Neuronal stem cell (in vitro differentiated cells): ENCODE measurements around the gene RHOF.

Experiments used
- DNase-seq: peaks from one replicate; pipeline ENCODE4 v3.0.0-alpha.2; 2013; ENCODE audit warnings: low spot score
- H2AFZ ChIP-seq: one replicate; pipeline ENCODE4 v1.6.1; 2013; ENCODE audit warnings: mild to moderate bottlenecking, low read length, inconsistent platforms
- H2AK5ac ChIP-seq: 2 replicates; pipeline ENCODE4 v1.6.1; 2013; ENCODE audit warnings: low read depth, mild to moderate bottlenecking, inconsistent platforms, low read length, moderate library complexity, mixed read lengths
- H2BK120ac ChIP-seq: 2 replicates; pipeline ENCODE4 v1.6.1; 2013; ENCODE audit warnings: low read depth, mild to moderate bottlenecking, inconsistent platforms, low read length, moderate library complexity, mixed read lengths
- H2BK12ac ChIP-seq: one replicate; pipeline ENCODE4 v1.6.1; 2013; ENCODE audit warnings: low read length, inconsistent platforms
- H2BK15ac ChIP-seq: 2 replicates; pipeline ENCODE4 v1.6.1; 2013; ENCODE audit warnings: mild to moderate bottlenecking, low read length, inconsistent platforms, mixed read lengths
- H2BK5ac ChIP-seq: one replicate; pipeline ENCODE4 v1.6.1; 2013; ENCODE audit warnings: inconsistent platforms, mild to moderate bottlenecking, low read length, moderate library complexity
- H3K14ac ChIP-seq: one replicate; pipeline ENCODE4 v1.6.1; 2013; ENCODE audit warnings: low read length, inconsistent platforms
- H3K18ac ChIP-seq: 2 replicates; pipeline ENCODE4 v1.6.1; 2013; ENCODE audit warnings: low read length, inconsistent platforms
- H3K23ac ChIP-seq: 2 replicates; pipeline ENCODE4 v1.6.1; 2013; ENCODE audit warnings: low read depth, mild to moderate bottlenecking, mixed read lengths, low read length, inconsistent platforms; ENCODE audit not compliant: poor library complexity
- H3K27ac ChIP-seq: replicated peaks from 3 replicates; pipeline ENCODE4 v1.5.1; 2013; ENCODE audit warnings: low read length, inconsistent platforms
- H3K27me3 ChIP-seq, 3 experiments: 2 replicates each; pipeline ENCODE4 v1.6.1; 2013; ENCODE audit warnings: low read length in 3 of 3, mild to moderate bottlenecking in 2 of 3, inconsistent platforms in 1 of 3, low read depth in 1 of 3, mixed read lengths in 1 of 3, moderate library complexity in 1 of 3; ENCODE audit not compliant: control insufficient read depth in 3 of 3, insufficient read depth in 3 of 3
- H3K36me3 ChIP-seq, 2 donors: replicated peaks in 1 of 2; 2 replicates each; pipeline ENCODE4 v1.6.1; 2013; ENCODE audit warnings: low read length in 2 of 2; ENCODE audit not compliant: control insufficient read depth in 2 of 2, insufficient read depth in 2 of 2
- H3K4ac ChIP-seq: 2 replicates; pipeline ENCODE4 v1.6.1; 2013; ENCODE audit warnings: inconsistent platforms, mild to moderate bottlenecking, low read length, moderate library complexity
- H3K4me1 ChIP-seq, 2 donors: 1 replicate in 1 of 2; 2 replicates in 1 of 2; pipeline ENCODE4 v1.6.1; 2013; ENCODE audit warnings: low read length in 2 of 2, low read depth in 1 of 2; ENCODE audit not compliant: control insufficient read depth in 2 of 2, insufficient read depth in 1 of 2
- H3K4me2 ChIP-seq: one replicate; pipeline ENCODE4 v1.6.1; 2013; ENCODE audit warnings: mild to moderate bottlenecking, low read length, inconsistent platforms; ENCODE audit not compliant: insufficient read depth, poor library complexity, severe bottlenecking
- H3K4me3 ChIP-seq, 2 donors: 2 replicates each; pipeline ENCODE4 v1.5.1; 2013; ENCODE audit warnings: low read length in 2 of 2, mild to moderate bottlenecking in 2 of 2, inconsistent platforms in 1 of 2, moderate library complexity in 1 of 2
- H3K79me1 ChIP-seq: one replicate; pipeline ENCODE4 v1.6.1; 2013; ENCODE audit warnings: low read depth, mild to moderate bottlenecking, inconsistent platforms, low read length, moderate library complexity
- H3K9ac ChIP-seq: one replicate; pipeline ENCODE4 v1.6.1; 2013; ENCODE audit warnings: mild to moderate bottlenecking, low read depth, low read length, inconsistent platforms; ENCODE audit not compliant: poor library complexity
- H3K9me3 ChIP-seq, 2 donors: replicated peaks in 1 of 2; 2 replicates each; pipeline versions ENCODE3 to v1.6.1; 2013; ENCODE audit warnings: low read length in 2 of 2, mild to moderate bottlenecking in 2 of 2, inconsistent platforms in 1 of 2, low read depth in 1 of 2, mixed read lengths in 1 of 2, moderate library complexity in 1 of 2; ENCODE audit not compliant: control insufficient read depth in 2 of 2, insufficient read depth in 1 of 2
- H4K8ac ChIP-seq: one replicate; pipeline ENCODE4 v1.6.1; 2013; ENCODE audit warnings: low read depth, mild to moderate bottlenecking, inconsistent platforms, low read length, moderate library complexity
- H4K91ac ChIP-seq: one replicate; pipeline ENCODE4 v1.6.1; 2013; ENCODE audit warnings: low read length, low read depth, mild to moderate bottlenecking, inconsistent platforms; ENCODE audit not compliant: poor library complexity
- whole genome bisulfite sequencing, 2 donors: extraction: QIAGEN DNeasy Blood & Tissue Kit; methylation state at CpG; one replicate each; pipeline ENCODE4 v1.1.7; 2013; ENCODE audit warnings: missing lambda C conversion rate in 2 of 2, mixed read lengths in 1 of 2; ENCODE audit not compliant: insufficient read length in 2 of 2, insufficient replicate concordance in 1 of 2; ENCODE audit errors: extremely low coverage in 2 of 2; 5-methylcytosine and 5-hydroxymethylcytosine counted together

RHOF gene

GRCh38 chr12:121823101-121823726 lies 29.7 kb upstream of the RHOF start:
- Histone ChIP-seq H4K91ac (no peak overlapping the region), H3K9ac (no peak overlapping the region), H2BK15ac (no peak overlapping the region), H3K79me1 (peaks cover 6% of the 10 kb centered on the region), H3K36me3 (peaks cover 48 to 88% of the 10 kb centered on the region in 2 donors), H3K4me3 (peak overlapping the region in 1 of 2 donors; percentile 11), H3K14ac (no peak overlapping the region), H3K27me3 (no peaks in the 10 kb centered on the region), H4K8ac (no peak overlapping the region), H3K18ac (no peak overlapping the region), H3K27ac (no peak overlapping the region), H2AK5ac (no peak overlapping the region), H3K23ac (no peak overlapping the region), H2AFZ (no peak overlapping the region), H3K4me2 (no peak overlapping the region), H3K4ac (no peak overlapping the region), H2BK120ac (no peak overlapping the region), H2BK12ac (no peak overlapping the region), H2BK5ac (peak overlapping the region; percentile 2), H3K9me3 (no peaks in the 10 kb centered on the region), H3K4me1 (no peaks in the 10 kb centered on the region)
- no CpG with 5 or more reads among the region's 36 CpGs for WGBS, 2 donors
- DNase-seq, result no peak

- Histone ChIP-seq H3K9me3 (no peaks in the 10 kb centered on the region), H3K4ac (no peak overlapping the region), H3K23ac (peak overlapping the region; percentile 52), H4K8ac (no peak overlapping the region), H2BK12ac (no peak overlapping the region), H2BK120ac (no peak overlapping the region), H3K79me1 (peaks cover 6% of the 10 kb centered on the region), H2BK15ac (no peak overlapping the region), H3K27ac (no peak overlapping the region), H3K9ac (no peak overlapping the region), H3K14ac (no peak overlapping the region), H3K27me3 (no peaks in the 10 kb centered on the region), H2BK5ac (no peak overlapping the region), H3K18ac (no peak overlapping the region), H3K36me3 (peaks cover 47 to 87% of the 10 kb centered on the region in 2 donors), H2AFZ (no peak overlapping the region), H4K91ac (no peak overlapping the region), H3K4me1 (no peaks in the 10 kb centered on the region), H2AK5ac (no peak overlapping the region), H3K4me2 (no peak overlapping the region), H3K4me3 (no peak overlapping the region)
- DNase-seq, result no peak
- WGBS, 2 donors, result no CpG with 5 or more reads among the region's 39 CpGs
These were observed 29.1 kb upstream of the RHOF start for GRCh38 chr12:121822393-121823100.

- Histone ChIP-seq H3K4me2 (no peak overlapping the region), H3K27ac (no peak overlapping the region), H4K91ac (no peak overlapping the region), H3K4ac (no peak overlapping the region), H3K4me1 (no peaks in the 10 kb centered on the region), H3K79me1 (peaks cover 6% of the 10 kb centered on the region), H2AFZ (no peak overlapping the region), H3K9ac (peak overlapping the region; percentile 24), H3K14ac (no peak overlapping the region), H2BK12ac (no peak overlapping the region), H3K23ac (peak overlapping the region; percentile 6), H2BK120ac (no peak overlapping the region), H2BK15ac (no peak overlapping the region), H2BK5ac (no peak overlapping the region), H4K8ac (no peak overlapping the region), H3K36me3 (peaks cover 50 to 87% of the 10 kb centered on the region in 2 donors), H3K9me3 (no peaks in the 10 kb centered on the region), H3K27me3 (no peaks in the 10 kb centered on the region), H3K4me3 (no peak overlapping the region), H3K18ac (no peak overlapping the region), H2AK5ac (no peak overlapping the region)
- DNase-seq, result no peak
- no CpG with 5 or more reads among the region's 7 CpGs for WGBS, 2 donors
These were observed 26.6 kb upstream of the RHOF start for GRCh38 chr12:121820056-121820455.

- Histone ChIP-seq H3K36me3 (peaks cover 52 to 88% of the 10 kb centered on the region in 2 donors), H2BK12ac (no peak overlapping the region)
- WGBS, 2 donors, result no CpG with 5 or more reads among the region's 22 CpGs
These were observed 25.9 kb upstream of the RHOF start for GRCh38 chr12:121819212-121819949.

More at GRCh38 chr12:121819212-121819949, 25.9 kb upstream of the RHOF start:
- no peak for DNase-seq
- Histone ChIP-seq H2BK5ac (peak overlapping the region; percentile 75), H2AFZ (no peak overlapping the region), H3K4me2 (no peak overlapping the region), H2BK15ac (no peak overlapping the region), H4K91ac (no peak overlapping the region), H3K9me3 (no peaks in the 10 kb centered on the region), H3K79me1 (peaks cover 11% of the 10 kb centered on the region), H3K27ac (no peak overlapping the region), H3K23ac (no peak overlapping the region), H2BK120ac (no peak overlapping the region), H3K14ac (no peak overlapping the region), H3K4ac (no peak overlapping the region), H3K4me1 (no peaks in the 10 kb centered on the region), H3K27me3 (no peaks in the 10 kb centered on the region), H4K8ac (no peak overlapping the region), H2AK5ac (no peak overlapping the region), H3K18ac (no peak overlapping the region), H3K9ac (peak overlapping the region; percentile 44), H3K4me3 (no peak overlapping the region)
